GM08714 (cell line): ENCODE data around the gene PCDHB5.
"Not testable (repeated sequence)": the region's sequence is repeated elsewhere in the genome, so short reads cannot be mapped to it uniquely, and the experiment has no call there.

ENCODE experiments used
- H3K4me3 ChIP-seq: fragments of 200-500 bp; sonication (Bioruptor generic); 2 replicates; pipeline ENCODE4 v1.5.1; 2014; ENCODE audit warnings: mild to moderate bottlenecking, low read length, inconsistent platforms
- ZNF274 ChIP-seq: IDR thresholded peaks from 2 replicates; pipeline ENCODE4 v1.6.1; 2012; ENCODE audit warnings: mild to moderate bottlenecking, low read depth, low read length

The PCDHB5 gene

DNA sequence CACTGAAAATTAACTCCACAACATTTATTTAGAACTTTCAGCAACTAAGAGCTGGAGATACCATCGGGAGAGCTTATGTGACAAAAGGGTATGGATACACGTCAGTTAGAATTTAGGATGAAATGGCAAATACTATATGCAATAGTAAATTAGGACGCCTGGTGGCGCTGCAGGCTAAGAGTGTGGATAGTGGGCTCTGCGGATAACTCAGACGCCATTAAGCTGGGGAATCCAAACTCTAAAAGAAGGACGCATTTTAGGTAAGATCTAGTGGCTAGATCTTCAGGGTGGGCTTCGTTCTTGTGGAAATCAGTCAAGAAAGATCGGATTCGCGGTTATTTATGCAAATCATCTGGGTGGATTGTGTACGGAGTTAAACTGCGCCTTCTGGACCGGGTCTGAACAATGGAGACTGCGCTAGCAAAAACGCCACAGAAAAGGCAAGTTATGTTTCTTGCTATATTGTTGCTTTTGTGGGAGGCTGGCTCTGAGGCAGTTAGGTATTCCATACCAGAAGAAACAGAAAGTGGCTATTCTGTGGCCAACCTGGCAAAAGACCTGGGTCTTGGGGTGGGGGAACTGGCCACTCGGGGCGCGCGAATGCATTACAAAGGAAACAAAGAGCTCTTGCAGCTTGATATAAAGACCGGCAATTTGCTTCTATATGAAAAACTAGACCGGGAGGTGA is at the start of gene PCDHB5:
PCDHB5 (plus strand) TSS at position 177 of the 688 bp plus-strand sequence; CDS start at position 406, 229 bp downstream.
- no peak within 1 kb of the TSS for H3K4me3 ChIP-seq
- TF ChIP-seq ZNF274 = no peak

DNA sequence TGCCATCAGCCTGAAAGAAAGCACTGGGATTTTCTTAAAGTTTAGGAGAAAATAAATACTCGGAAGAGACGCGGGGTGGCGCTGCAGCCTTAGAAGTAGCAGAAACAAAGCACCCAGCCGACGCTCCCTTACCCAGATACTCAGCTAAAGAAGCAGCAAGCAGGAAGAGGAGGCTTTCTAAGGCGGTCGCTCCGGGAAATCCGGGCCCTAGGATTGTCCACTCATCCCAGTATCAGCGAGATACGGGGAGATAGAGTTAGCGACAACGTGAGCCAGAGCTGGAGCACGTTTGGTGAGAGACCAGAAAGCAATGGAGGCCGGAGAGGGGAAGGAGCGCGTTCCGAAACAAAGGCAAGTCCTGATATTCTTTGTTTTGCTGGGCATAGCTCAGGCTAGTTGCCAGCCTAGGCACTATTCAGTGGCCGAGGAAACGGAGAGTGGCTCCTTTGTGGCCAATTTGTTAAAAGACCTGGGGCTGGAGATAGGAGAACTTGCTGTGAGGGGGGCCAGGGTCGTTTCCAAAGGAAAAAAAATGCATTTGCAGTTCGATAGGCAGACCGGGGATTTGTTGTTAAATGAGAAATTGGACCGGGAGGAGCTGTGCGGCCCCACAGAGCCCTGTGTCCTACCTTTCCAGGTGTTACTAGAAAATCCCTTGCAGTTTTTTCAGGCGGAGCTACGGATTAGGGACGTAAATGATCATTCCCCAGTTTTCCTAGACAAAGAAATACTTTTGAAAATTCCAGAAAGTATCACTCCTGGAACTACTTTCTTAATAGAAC is 40.3 kb upstream of the PCDHB5 start, which contains the start of gene PCDHB2:
PCDHB2 (plus strand) TSS at position 135 of the 782 bp plus-strand sequence; CDS start at position 311, 176 bp downstream.
- TF ChIP-seq ZNF274 = no peak
- no peak within 1 kb of the TSS for H3K4me3 ChIP-seq

DNA sequence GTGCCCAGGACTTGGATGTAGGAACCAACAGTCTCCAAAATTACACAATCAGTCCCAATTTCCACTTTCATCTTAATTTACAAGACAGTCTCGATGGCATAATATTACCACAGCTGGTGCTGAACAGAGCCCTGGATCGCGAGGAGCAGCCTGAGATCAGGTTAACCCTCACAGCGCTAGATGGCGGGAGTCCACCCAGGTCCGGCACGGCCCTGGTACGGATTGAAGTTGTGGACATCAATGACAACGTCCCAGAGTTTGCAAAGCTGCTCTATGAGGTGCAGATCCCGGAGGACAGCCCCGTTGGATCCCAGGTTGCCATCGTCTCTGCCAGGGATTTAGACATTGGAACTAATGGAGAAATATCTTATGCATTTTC is 39.8 kb upstream of the PCDHB5 start:
- no peak for TF ChIP-seq ZNF274
- H3K4me3 ChIP-seq = no peak overlapping the region

DNA sequence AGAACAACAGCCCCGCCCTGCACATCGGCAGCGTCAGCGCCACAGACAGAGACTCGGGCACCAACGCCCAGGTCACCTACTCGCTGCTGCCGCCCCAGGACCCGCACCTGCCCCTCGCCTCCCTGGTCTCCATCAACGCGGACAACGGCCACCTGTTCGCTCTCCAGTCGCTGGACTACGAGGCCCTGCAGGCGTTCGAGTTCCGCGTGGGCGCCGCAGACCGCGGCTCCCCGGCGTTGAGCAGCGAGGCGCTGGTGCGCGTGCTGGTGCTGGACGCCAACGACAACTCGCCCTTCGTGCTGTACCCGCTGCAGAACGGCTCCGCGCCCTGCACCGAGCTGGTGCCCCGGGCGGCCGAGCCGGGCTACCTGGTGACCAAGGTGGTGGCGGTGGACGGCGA is 38.8 kb upstream of the PCDHB5 start:
- not testable (repeated sequence) for H3K4me3 ChIP-seq

DNA sequence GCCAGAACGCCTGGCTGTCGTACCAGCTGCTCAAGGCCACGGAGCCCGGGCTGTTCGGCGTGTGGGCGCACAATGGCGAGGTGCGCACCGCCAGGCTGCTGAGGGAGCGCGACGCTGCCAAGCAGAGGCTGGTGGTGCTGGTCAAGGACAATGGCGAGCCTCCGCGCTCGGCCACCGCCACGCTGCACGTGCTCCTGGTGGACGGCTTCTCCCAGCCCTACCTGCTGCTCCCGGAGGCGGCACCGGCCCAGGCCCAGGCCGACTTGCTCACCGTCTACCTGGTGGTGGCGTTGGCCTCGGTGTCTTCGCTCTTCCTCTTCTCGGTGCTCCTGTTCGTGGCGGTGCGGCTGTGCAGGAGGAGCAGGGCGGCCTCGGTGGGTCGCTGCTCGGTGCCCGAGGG is 38.4 kb upstream of the PCDHB5 start:
- not testable (repeated sequence) for H3K4me3 ChIP-seq

DNA sequence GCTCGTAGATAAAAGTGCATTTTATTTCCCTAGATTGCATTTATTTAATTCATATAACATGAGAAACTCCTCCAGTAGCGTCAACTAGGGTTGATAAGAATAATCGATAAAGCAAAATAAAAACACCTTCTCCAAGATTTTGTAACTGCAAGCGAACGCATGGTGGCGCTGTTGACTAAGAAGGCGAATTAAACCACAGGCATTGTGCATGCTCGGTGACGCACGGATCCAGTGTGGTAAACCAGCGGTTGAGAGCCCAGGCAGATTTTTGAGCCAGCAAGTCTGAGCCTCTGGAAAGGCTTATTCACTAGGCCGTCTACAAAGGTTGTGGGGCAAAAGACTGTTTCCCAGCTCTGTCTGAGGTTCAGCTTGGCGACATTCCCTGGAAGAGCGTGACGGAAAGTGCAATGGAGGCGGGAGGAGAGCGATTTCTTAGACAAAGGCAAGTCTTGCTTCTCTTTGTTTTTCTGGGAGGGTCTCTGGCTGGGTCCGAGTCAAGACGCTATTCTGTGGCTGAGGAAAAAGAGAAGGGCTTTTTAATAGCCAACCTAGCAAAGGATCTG is 34.7 kb upstream of the PCDHB5 start, which contains the start of gene PCDHB3:
PCDHB3 (plus strand) TSS at position 231 of the 563 bp plus-strand sequence; CDS start at position 408, 177 bp downstream.
- TF ChIP-seq ZNF274 = no peak
- H3K4me3 ChIP-seq = no peak within 1 kb of the TSS

DNA sequence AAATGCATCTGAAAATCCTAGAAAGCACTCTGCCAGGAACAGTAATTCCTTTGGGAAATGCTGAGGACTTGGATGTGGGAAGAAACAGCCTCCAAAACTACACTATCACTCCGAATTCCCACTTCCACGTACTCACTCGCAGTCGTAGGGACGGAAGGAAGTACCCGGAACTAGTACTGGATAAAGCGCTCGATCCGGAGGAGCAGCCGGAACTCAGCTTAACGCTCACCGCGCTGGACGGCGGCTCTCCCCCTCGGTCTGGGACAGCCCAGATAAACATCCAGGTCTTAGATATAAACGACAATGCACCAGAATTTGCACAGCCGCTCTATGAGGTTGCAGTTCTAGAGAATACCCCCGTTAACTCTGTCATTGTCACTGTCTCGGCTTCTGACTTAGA is 33.9 kb upstream of the PCDHB5 start:
- no peak for TF ChIP-seq ZNF274
- no peak overlapping the region for H3K4me3 ChIP-seq

DNA sequence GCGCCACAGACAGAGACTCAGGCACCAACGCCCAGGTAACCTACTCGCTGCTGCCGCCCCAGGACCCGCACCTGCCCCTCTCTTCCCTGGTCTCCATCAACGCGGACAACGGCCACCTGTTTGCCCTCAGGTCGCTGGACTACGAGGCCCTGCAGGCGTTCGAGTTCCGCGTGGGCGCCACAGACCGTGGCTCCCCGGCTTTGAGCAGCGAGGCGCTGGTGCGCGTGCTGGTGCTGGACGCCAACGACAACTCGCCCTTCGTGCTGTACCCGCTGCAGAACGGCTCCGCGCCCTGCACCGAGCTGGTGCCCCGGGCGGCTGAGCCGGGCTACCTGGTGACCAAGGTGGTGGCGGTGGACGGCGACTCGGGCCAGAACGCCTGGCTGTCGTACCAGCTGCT is 32.9 kb upstream of the PCDHB5 start:
- H3K4me3 ChIP-seq = not testable (repeated sequence)

DNA sequence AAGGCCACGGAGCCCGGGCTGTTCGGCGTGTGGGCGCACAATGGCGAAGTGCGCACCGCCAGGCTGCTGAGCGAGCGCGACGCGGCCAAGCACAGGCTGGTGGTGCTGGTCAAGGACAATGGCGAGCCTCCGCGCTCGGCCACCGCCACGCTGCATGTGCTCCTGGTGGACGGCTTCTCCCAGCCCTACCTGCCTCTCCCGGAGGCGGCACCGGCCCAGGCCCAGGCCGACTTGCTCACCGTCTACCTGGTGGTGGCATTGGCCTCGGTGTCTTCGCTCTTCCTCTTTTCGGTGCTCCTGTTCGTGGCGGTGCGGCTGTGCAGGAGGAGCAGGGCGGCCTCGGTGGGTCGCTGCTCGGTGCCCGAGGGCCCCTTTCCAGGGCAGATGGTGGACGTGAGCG is 32.5 kb upstream of the PCDHB5 start:
- not testable (repeated sequence) for H3K4me3 ChIP-seq

DNA sequence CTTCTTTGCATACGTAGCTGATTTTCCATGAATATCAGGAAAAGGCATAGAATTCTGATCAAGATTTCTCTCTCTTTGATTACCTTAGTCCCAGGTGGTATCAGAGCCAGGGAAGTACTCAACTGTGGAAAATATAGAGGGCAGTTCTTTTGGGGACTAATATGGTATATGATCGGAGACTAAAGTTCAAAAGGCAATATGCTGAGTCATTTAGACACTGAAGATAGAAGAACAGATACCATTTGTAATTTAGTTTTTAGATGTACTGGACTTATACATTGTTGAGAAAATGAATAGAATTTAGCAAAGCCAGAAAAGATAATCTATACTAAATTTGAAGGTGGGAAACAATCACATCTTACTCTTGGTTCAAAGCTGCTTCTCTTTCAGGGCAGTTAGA is 29.7 kb upstream of the PCDHB5 start:
- no peak overlapping the region for H3K4me3 ChIP-seq
- TF ChIP-seq ZNF274 = no peak

DNA sequence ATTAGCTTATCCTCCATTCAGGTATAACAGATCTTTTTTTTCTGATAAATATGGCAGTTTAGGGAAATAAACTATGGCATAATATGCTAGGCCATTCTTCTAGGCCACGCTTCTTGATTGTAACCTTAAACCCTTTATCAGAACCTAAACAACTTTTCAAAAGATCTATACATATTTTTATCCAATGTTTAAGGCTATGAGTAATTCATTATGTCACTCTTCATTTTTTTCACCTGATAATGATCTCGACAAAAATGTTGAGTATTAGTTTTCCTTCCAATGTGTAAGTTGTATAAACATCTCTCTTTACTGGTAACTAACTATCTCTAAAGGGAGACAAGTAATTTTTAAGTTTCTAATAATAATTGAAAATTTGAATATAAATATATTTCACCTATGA is 15.8 kb upstream of the PCDHB5 start:
- no peak for TF ChIP-seq ZNF274
- H3K4me3 ChIP-seq = no peak overlapping the region

DNA sequence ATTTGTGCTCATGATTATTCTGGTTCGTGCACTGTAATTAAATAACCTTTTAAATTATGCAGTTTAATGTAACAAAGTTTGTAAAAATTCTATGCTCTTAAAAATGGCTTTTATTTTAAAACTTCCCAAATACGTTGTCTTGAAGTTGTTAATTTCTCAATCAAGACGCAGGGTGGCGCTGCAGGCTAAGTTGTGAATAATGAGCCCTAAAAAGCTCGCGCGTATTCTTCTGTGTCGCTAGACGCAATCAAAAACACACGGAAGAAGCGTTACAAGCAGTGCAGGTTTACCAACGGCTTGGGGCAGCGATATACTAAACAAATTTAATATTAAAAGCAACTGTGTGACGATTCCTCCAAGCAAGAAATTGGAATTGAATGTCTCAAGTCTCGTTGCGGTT is 13.4 kb upstream of the PCDHB5 start, which contains the start of gene PCDHB4:
PCDHB4 (plus strand) TSS at position 256 of the 400 bp plus-strand sequence. CDS start 181 bp downstream, outside the sequence.
- H3K4me3 ChIP-seq = no peak within 1 kb of the TSS
- TF ChIP-seq ZNF274 = no peak

DNA sequence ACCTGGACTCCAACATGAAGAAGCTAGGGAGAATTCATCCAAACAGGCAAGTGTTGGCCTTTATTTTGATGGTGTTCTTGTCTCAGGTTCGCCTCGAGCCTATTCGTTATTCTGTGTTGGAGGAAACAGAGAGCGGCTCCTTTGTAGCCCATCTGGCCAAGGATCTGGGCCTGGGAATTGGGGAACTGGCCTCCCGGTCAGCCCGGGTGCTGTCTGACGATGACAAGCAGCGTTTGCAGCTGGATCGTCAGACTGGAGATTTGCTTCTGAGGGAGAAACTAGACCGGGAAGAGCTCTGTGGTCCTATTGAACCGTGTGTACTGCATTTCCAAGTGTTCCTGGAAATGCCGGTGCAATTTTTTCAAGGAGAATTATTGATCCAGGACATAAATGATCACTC is 13.0 kb upstream of the PCDHB5 start:
- no peak for TF ChIP-seq ZNF274
- H3K4me3 ChIP-seq = no peak overlapping the region

DNA sequence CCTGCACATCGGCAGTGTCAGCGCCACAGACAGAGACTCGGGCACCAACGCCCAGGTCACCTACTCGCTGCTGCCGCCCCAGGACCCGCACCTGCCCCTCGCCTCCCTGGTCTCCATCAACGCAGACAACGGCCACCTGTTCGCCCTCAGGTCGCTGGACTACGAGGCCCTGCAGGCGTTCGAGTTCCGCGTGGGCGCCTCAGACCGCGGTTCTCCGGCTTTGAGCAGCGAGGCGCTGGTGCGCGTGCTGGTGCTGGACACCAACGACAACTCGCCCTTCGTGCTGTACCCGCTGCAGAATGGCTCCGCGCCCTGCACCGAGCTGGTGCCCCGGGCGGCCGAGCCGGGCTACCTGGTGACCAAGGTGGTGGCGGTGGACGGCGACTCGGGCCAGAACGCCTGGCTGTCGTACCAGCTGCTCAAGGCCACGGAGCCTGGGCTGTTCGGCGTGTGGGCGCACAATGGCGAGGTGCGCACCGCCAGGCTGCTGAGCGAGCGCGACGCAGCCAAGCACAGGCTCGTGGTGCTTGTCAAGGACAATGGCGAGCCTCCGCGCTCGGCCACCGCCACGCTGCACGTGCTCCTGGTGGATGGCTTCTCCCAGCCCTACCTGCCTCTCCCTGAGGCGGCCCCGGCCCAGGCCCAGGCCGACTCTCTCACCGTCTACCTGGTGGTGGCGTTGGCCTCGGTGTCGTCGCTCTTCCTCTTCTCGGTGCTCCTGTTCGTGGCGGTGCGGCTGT is 11.4 kb upstream of the PCDHB5 start:
- not testable (repeated sequence) for H3K4me3 ChIP-seq
